ENCODE results near the gene KPNB1. TPM values are rescaled to one million over a fixed set of nuclear protein-coding genes. Genes with fewer than 3 reads are reported as not detected.

KPNB1 gene
- total and polyA plus RNA-seq, 10 of the 15 experiments (the other 5 are each of a cell fraction or from before 2014, with no cell fraction given) = 67.8 to 525 (median 246) TPM

- TF ChIP-seq ZBTB33 (IDR thresholded peaks at IDR 0.05) (no peak), CBX3 (IDR thresholded peaks at IDR 0.05; ENCODE audit: borderline replicate concordance, low read depth) (no peak), MYC (IDR thresholded peaks at IDR 0.05; ENCODE audit: insufficient read depth, insufficient read length, insufficient replicate concordance, low read length, severe bottlenecking) (peak; percentile 82), ZNF274 (IDR thresholded peaks at IDR 0.05; ENCODE audit: insufficient read depth, insufficient read length) (no peak), SRF (IDR thresholded peaks at IDR 0.05; ENCODE audit: low read depth in 2 of 2, low read length in 2 of 2) (peak; percentile 86 to 91), PRDM15 (CRISPR knock-in tag; IDR thresholded peaks at IDR 0.05) (no peak), ZNF207 (IDR thresholded peaks at IDR 0.05; ENCODE audit: borderline replicate concordance) (no peak), ZNF622 (IDR thresholded peaks at IDR 0.05) (no peak), STAT1 (conservative IDR thresholded peaks at IDR 0.05) (0 out of 2 replicates have a peak, but pooled peaks have one; percentile 60), CREB1 (IDR thresholded peaks at IDR 0.05; ENCODE audit: low read depth) (peak; percentile 87), LARP7 (IDR thresholded peaks at IDR 0.05) (peak; percentile 90), MTA3 (IDR thresholded peaks at IDR 0.05; ENCODE audit: borderline replicate concordance, low read length) (no peak), RELB (IDR thresholded peaks at IDR 0.05; ENCODE audit: low read depth) (peak; percentile 67), SUZ12 (IDR thresholded peaks at IDR 0.05; ENCODE audit: unreplicated experiment) (no peak), RELA (IDR thresholded peaks at IDR 0.05; ENCODE audit: borderline replicate concordance, partially characterized antibody) (no peak), SIN3A (IDR thresholded peaks at IDR 0.05; ENCODE audit: low read depth, low read length) (peak; percentile 65), IKZF1 (conservative IDR thresholded peaks at IDR 0.05) (peak; percentile 95)
Measured at GRCh38 chr17:47649153-47649971, at the start of gene KPNB1 (continued).

All from GM12878 (cell line).